Ovary (tissue), 3 donors: ENCODE results near the gene TRAM2.

Experiments used
- CTCF ChIP-seq, 3 donors: fragments of 450-650 bp in 2 of 3; fragments of 200-600 bp in 1 of 3; IDR thresholded peaks; one replicate each; pipeline versions ENCODE4 v1.5.1 to v1.8.0; 2016 to 2022; ENCODE audit warnings: antibody characterized with exemption in 3 of 3, mild to moderate bottlenecking in 1 of 3
- EP300 ChIP-seq: sonication (generic); formaldehyde crosslinking; IDR thresholded peaks from one replicate; pipeline ENCODE4 v1.6.1; 2017; ENCODE audit warnings: antibody characterized with exemption
- POLR2A ChIP-seq: fragments of 450-650 bp; IDR thresholded peaks from one replicate; pipeline ENCODE4 v1.6.1; 2017; ENCODE audit warnings: antibody characterized with exemption, mild to moderate bottlenecking, moderate library complexity
- donor health status: DM: no; HTN: no; CAD: no.

DNA sequence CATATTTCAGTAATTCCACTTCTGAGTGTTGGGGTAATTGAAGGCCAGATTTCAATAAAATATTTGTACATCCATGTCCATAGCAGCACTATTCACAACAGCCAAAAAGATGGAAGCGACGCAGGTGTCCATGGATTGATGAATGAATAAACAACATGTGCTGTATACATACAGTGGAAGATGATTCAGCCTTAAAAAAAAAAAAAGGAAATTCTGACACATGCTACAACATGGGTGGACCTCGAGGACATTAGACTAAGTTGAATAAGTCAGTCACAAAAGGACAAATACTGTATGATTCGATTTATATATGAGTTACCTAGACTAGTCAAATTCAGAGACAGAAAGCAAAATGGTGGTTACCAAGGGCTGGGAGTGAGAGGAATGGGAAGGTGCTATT lies 57.2 kb downstream of the TRAM2 start:
- no peak for TF ChIP-seq CTCF (IDR thresholded peaks at IDR 0.05)
- no peak for TF ChIP-seq EP300
- TF ChIP-seq POLR2A = no peak
